ENCODE results near the gene BLTP3A. TPM values are rescaled to one million over a fixed set of nuclear protein-coding genes. Genes with fewer than 3 reads are reported as not detected.
A peak's percentile ranks its signal among the peaks of the same experiment; 100 is the strongest.

BLTP3A gene
- total and polyA plus RNA-seq, 10 of the 15 experiments (the other 5 are each of a cell fraction or from before 2014, with no cell fraction given) = 2.7 to 16.7 (median 9.9) TPM

- SMC1A ChIA-PET (ENCODE audit: uncharacterized antibody, unreplicated experiment) = interaction anchor here (0.7 to 2.6 kb wide), 6 partner anchors 8 to 129 kb away, joined by 3 to 9 read pairs (median 4); no protein-coding TSS in a partner anchor
- intact Hi-C loops (cut with micrococcal nuclease; ENCODE audit: unreplicated experiment) (loop anchor here (5.0 kb wide), 1 partner anchor 113 kb away; the partner anchor contains the start of gene ILRUN), in situ Hi-C loops (cut with MboI) (no loop called here)
- Histone ChIP-seq H3K4me3 (no peak overlapping the region), H2AFZ (ENCODE audit: control insufficient read depth, low read depth, low read length) (no peak overlapping the region), H3K27me3 (replicated peaks in 1 of 2; ENCODE audit: control insufficient read depth in 2 of 2, insufficient read depth in 2 of 2, low read length in 1 of 2) (no peaks in the 10 kb centered on the region), H3K27ac (ENCODE audit: control insufficient read depth, insufficient read depth) (no peak overlapping the region; the same call in none of the 2 replicates), H3K4me2 (ENCODE audit: control insufficient read depth, insufficient read depth) (peak overlapping the region; percentile 71), H3K79me2 (ENCODE audit: control insufficient read depth, insufficient read depth, low read length) (peaks cover 49% of the 10 kb centered on the region), H3K36me3 (ENCODE audit: control insufficient read depth in 2 of 2, insufficient read depth in 2 of 2, low read length in 1 of 2) (no peaks in the 10 kb centered on the region), H3K9me3 (replicated peaks; ENCODE audit: control insufficient read depth, insufficient read depth, low read length) (no peaks in the 10 kb centered on the region), H3K9ac (ENCODE audit: control insufficient read depth, insufficient read depth, low read length) (no peak overlapping the region), H3K4me1 (ENCODE audit: control insufficient read depth, insufficient read depth, low read length) (peaks cover 33% of the 10 kb centered on the region), H4K20me1 (ENCODE audit: control insufficient read depth, insufficient read depth) (no peaks in the 10 kb centered on the region)
- WGBS (ENCODE audit: insufficient coverage, insufficient replicate concordance, low lambda C conversion rate, missing lambda C conversion rate) = 86% methylated on average over 10 of the region's 10 CpGs
- no peak for TF ChIP-seq MLLT1 (IDR thresholded peaks at IDR 0.05)
- TF ChIP-seq, protein P1, sequence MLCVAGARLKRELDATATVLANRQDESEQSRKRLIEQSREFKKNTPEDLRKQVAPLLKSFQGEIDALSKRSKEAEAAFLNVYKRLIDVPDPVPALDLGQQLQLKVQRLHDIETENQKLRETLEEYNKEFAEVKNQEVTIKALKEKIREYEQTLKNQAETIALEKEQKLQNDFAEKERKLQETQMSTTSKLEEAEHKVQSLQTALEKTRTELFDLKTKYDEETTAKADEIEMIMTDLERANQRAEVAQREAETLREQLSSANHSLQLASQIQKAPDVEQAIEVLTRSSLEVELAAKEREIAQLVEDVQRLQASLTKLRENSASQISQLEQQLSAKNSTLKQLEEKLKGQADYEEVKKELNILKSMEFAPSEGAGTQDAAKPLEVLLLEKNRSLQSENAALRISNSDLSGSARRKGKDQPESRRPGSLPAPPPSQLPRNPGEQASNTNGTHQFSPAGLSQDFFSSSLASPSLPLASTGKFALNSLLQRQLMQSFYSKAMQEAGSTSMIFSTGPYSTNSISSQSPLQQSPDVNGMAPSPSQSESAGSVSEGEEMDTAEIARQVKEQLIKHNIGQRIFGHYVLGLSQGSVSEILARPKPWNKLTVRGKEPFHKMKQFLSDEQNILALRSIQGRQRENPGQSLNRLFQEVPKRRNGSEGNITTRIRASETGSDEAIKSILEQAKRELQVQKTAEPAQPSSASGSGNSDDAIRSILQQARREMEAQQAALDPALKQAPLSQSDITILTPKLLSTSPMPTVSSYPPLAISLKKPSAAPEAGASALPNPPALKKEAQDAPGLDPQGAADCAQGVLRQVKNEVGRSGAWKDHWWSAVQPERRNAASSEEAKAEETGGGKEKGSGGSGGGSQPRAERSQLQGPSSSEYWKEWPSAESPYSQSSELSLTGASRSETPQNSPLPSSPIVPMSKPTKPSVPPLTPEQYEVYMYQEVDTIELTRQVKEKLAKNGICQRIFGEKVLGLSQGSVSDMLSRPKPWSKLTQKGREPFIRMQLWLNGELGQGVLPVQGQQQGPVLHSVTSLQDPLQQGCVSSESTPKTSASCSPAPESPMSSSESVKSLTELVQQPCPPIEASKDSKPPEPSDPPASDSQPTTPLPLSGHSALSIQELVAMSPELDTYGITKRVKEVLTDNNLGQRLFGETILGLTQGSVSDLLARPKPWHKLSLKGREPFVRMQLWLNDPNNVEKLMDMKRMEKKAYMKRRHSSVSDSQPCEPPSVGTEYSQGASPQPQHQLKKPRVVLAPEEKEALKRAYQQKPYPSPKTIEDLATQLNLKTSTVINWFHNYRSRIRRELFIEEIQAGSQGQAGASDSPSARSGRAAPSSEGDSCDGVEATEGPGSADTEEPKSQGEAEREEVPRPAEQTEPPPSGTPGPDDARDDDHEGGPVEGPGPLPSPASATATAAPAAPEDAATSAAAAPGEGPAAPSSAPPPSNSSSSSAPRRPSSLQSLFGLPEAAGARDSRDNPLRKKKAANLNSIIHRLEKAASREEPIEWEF (IDR thresholded peaks at IDR 0.05; ENCODE audit: insufficient replicate concordance, low read depth, low read length) = no peak
- TF ChIP-seq, protein P2, sequence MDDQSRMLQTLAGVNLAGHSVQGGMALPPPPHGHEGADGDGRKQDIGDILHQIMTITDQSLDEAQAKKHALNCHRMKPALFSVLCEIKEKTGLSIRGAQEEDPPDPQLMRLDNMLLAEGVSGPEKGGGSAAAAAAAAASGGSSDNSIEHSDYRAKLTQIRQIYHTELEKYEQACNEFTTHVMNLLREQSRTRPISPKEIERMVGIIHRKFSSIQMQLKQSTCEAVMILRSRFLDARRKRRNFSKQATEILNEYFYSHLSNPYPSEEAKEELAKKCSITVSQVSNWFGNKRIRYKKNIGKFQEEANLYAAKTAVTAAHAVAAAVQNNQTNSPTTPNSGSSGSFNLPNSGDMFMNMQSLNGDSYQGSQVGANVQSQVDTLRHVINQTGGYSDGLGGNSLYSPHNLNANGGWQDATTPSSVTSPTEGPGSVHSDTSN (IDR thresholded peaks at IDR 0.05; ENCODE audit: insufficient replicate concordance, low read depth, low read length) = no peak
- TF ChIP-seq, protein P3, sequence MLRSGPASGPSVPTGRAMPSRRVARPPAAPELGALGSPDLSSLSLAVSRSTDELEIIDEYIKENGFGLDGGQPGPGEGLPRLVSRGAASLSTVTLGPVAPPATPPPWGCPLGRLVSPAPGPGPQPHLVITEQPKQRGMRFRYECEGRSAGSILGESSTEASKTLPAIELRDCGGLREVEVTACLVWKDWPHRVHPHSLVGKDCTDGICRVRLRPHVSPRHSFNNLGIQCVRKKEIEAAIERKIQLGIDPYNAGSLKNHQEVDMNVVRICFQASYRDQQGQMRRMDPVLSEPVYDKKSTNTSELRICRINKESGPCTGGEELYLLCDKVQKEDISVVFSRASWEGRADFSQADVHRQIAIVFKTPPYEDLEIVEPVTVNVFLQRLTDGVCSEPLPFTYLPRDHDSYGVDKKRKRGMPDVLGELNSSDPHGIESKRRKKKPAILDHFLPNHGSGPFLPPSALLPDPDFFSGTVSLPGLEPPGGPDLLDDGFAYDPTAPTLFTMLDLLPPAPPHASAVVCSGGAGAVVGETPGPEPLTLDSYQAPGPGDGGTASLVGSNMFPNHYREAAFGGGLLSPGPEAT (IDR thresholded peaks at IDR 0.05; ENCODE audit: low read depth) = no peak
- TF ChIP-seq SIX5 (IDR thresholded peaks at IDR 0.05; ENCODE audit: low read depth, low read length, severe bottlenecking) = no peak
- TF ChIP-seq BMI1 (IDR thresholded peaks at IDR 0.05; ENCODE audit: borderline replicate concordance) = no peak
- no peak for TF ChIP-seq GATAD2B (conservative IDR thresholded peaks at IDR 0.05; ENCODE audit: low read depth)
- TF ChIP-seq SIN3A (IDR thresholded peaks at IDR 0.05; ENCODE audit: low read depth, low read length) = no peak
- TF ChIP-seq ETV6 (conservative IDR thresholded peaks at IDR 0.05 in 1 of 2, IDR thresholded peaks at IDR 0.05 in 1 of 2; ENCODE audit: borderline replicate concordance in 1 of 2, low read depth in 1 of 2) = no peak
- TF ChIP-seq MEF2B (IDR thresholded peaks at IDR 0.05; ENCODE audit: partially characterized antibody, poor library complexity, severe bottlenecking) = no peak
- TF ChIP-seq RB1 (IDR thresholded peaks at IDR 0.05; ENCODE audit: borderline replicate concordance) = no peak
- POLR2A ChIA-PET = interaction anchor here (1.0 kb wide), 1 partner anchor 133 kb away, joined by 3 read pairs; no protein-coding TSS in a partner anchor
- BruUV-seq (replicated peaks) = no TSS peak
- FAIRE-seq (no peak), DNase-seq (ENCODE audit: low read depth, low spot score) (no peak), ATAC-seq (no peak)
- CTCF ChIA-PET = interaction anchor here (1.0 to 1.7 kb wide), 6 partner anchors 9 to 350 kb away, joined by 3 to 6 read pairs (median 4); partner anchors contain the start of gene ANKS1A
- RAD21 ChIA-PET (ENCODE audit: unreplicated experiment) = interaction anchor here (0.9 to 1.6 kb wide), 2 partner anchors 18 to 53 kb away, joined by 4 to 7 read pairs; partner anchors contain the start of gene BLTP3A
Observed at GRCh38 chr6:34810017-34810882, 18.4 kb downstream of the BLTP3A start.

Measured in GM12878 (cell line).